ENCODE data around the gene FIZ1.

DNA sequence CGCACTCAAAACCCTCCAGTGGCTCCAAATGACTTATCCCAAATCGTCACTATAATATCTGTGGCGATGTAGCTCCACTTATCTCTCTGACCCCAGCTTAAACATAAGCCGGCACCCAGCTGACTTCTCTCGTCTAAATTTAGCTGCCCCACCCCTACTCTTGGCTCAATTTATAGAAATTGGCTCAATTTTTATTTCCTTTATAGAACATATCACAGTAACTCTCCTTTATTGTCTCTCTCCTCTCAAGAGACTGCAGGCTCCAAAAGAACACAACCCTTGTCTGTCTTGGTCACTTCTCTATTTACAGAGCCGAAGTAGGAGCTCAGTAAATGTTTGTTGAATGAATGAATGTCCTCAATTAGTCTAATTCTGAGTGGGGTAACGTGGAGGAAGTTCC, 24.2 kb upstream of the FIZ1 start:
- TF ChIP-seq CTCF (conservative IDR thresholded peaks at IDR 0.05; ENCODE audit: low read depth in 2 of 2) (no peak), STAT1 (IDR thresholded peaks at IDR 0.05; ENCODE audit: unreplicated experiment) (no peak), POLR2AphosphoS5 (IDR thresholded peaks at IDR 0.05; ENCODE audit: low read depth) (no peak), EZH2 (IDR thresholded peaks at IDR 0.05; ENCODE audit: low read depth, unreplicated experiment) (no peak)
- TF ChIP-seq, protein P1, sequence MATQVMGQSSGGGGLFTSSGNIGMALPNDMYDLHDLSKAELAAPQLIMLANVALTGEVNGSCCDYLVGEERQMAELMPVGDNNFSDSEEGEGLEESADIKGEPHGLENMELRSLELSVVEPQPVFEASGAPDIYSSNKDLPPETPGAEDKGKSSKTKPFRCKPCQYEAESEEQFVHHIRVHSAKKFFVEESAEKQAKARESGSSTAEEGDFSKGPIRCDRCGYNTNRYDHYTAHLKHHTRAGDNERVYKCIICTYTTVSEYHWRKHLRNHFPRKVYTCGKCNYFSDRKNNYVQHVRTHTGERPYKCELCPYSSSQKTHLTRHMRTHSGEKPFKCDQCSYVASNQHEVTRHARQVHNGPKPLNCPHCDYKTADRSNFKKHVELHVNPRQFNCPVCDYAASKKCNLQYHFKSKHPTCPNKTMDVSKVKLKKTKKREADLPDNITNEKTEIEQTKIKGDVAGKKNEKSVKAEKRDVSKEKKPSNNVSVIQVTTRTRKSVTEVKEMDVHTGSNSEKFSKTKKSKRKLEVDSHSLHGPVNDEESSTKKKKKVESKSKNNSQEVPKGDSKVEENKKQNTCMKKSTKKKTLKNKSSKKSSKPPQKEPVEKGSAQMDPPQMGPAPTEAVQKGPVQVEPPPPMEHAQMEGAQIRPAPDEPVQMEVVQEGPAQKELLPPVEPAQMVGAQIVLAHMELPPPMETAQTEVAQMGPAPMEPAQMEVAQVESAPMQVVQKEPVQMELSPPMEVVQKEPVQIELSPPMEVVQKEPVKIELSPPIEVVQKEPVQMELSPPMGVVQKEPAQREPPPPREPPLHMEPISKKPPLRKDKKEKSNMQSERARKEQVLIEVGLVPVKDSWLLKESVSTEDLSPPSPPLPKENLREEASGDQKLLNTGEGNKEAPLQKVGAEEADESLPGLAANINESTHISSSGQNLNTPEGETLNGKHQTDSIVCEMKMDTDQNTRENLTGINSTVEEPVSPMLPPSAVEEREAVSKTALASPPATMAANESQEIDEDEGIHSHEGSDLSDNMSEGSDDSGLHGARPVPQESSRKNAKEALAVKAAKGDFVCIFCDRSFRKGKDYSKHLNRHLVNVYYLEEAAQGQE (IDR thresholded peaks at IDR 0.05; ENCODE audit: unreplicated experiment), result no peak
